ENCODE results near the gene YBX1.
"Not testable (repeated sequence)": the region's sequence is repeated elsewhere in the genome, so short reads cannot be mapped to it uniquely, and the experiment has no call there.

YBX1 gene

GRCh38 chr1:42751511-42752070 is 69.4 kb downstream of the YBX1 start:
- not testable (repeated sequence) for DNase-seq

GRCh38 chr1:42752284-42752683 is 70.1 kb downstream of the YBX1 start:
- DNase-seq, result no peak

- no peak for DNase-seq
These were observed 70.9 kb downstream of the YBX1 start for GRCh38 chr1:42753070-42753469.
